ENCODE results near the gene GPR152.
"Not testable (repeated sequence)": the region's sequence is repeated elsewhere in the genome, so short reads cannot be mapped to it uniquely, and the experiment has no call there.

Gene GPR152

GRCh38 chr11:67476692-67477091 is 24.2 kb upstream of the GPR152 start:
- not testable (repeated sequence) for H3K4me3 Mint-ChIP-seq; DNase-seq (ENCODE audit: low spot score in 2 of 2); H3K36me3 Mint-ChIP-seq; H3K4me1 Mint-ChIP-seq; ATAC-seq; H3K27ac Mint-ChIP-seq; H3K9me3 Mint-ChIP-seq

DNA sequence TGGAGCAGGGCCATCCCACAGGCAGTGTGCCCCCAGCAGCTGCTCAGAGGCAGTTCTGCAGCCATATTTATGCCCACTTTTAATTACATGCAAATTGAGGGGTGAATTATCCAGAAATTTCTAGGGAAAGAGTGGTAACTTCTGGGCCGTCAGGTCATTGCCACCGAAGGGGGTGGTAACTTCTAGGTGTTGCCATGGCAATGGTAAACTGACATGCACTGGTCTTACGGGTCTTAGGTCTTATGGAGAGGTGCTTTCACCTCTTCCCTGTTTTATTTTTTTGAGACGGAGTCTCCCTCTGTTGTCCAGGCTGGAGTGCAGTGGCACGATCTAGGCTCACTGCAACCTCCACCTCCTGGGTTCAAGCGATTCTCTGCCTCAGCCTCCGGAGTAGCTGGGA is 20.4 kb upstream of the GPR152 start:
- Mint-ChIP-seq H3K4me1 (peaks cover 12% of the 10 kb centered on the region), H3K9me3 (no peaks in the 10 kb centered on the region), H3K27ac (no peak overlapping the region), H3K36me3 (peaks cover 5% of the 10 kb centered on the region), H3K4me3 (no peak overlapping the region)
- DNase-seq (ENCODE audit: low spot score in 2 of 2) (no peak), ATAC-seq (no peak)

GRCh38 chr11:67470337-67471002 is 17.9 kb upstream of the GPR152 start:
- H3K36me3 Mint-ChIP-seq, result peaks cover 7% of the 10 kb centered on the region
- no peak for ATAC-seq

GRCh38 chr11:67469508-67469811 is 16.9 kb upstream of the GPR152 start:
- ATAC-seq (no peak), DNase-seq (ENCODE audit: low spot score in 2 of 2) (no peak)
- peak overlapping the region; percentile 91 for H3K27ac Mint-ChIP-seq
- no peaks in the 10 kb centered on the region for H3K9me3 Mint-ChIP-seq
- H3K4me3 Mint-ChIP-seq, result peak overlapping the region; percentile 91
- H3K36me3 Mint-ChIP-seq, result peaks cover 10% of the 10 kb centered on the region
- peaks cover 41% of the 10 kb centered on the region for H3K4me1 Mint-ChIP-seq

More at GRCh38 chr11:67470337-67471002, 17.9 kb upstream of the GPR152 start:
- Mint-ChIP-seq H3K4me3 (peak overlapping the region; percentile 91), H3K27ac (no peak overlapping the region), H3K4me1 (peaks cover 32% of the 10 kb centered on the region), H3K9me3 (no peaks in the 10 kb centered on the region)
- no peak for DNase-seq (ENCODE audit: low spot score in 2 of 2)

DNA sequence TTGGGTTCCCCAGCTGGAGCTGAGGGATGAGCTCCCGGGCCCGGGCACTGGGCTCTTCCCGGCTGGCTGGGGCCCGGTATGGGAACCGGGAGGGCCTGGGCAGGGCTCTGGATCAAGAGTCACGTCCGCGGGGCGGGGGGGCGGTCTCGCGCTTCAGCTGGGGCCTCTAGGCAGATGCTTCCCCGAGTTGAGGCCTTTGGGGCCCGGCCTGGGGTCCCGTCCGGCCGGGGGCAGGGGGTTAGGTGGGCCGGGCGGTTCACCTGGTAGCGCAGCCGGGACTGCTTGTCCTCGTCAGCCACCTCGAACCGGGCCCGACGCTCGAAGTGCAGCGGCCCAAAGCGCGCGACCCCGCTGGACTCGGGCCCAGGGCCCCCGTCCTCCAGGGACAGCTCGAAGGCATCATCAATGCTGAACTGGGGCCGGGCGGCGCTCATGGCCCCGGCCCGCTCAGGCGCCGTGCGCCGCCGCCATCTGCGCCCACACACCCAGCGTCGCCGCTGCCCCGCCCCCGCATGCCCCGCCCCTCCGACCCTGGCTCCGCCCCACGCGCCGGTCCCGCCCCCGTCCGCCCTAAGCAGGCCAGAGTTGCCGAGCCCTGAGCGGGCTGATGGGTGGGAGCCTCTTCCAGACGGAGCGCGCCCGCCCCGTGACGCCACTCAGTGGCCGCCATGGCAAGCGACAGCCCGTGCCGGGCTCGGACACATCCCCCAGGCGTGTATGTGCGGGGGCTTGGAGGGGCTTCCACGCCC is 16.4 kb upstream of the GPR152 start, which contains the start of gene TMEM134:
Gene TMEM134 (minus strand): TSS at position 493 of the 749 bp plus-strand sequence. CDS start 59 bp downstream, at position 434.
- Mint-ChIP-seq H3K36me3 (peaks cover 10% of the 10 kb centered on the region), H3K4me1 (peaks cover 41% of the 10 kb centered on the region), H3K27ac (peak within 1 kb of the TSS; percentile 91), H3K9me3 (no peaks in the 10 kb centered on the region), H3K4me3 (peak within 1 kb of the TSS; percentile 91)
- ATAC-seq (peak; percentile 88), DNase-seq (ENCODE audit: low spot score in 2 of 2) (peak; percentile 92 to 93)

DNA sequence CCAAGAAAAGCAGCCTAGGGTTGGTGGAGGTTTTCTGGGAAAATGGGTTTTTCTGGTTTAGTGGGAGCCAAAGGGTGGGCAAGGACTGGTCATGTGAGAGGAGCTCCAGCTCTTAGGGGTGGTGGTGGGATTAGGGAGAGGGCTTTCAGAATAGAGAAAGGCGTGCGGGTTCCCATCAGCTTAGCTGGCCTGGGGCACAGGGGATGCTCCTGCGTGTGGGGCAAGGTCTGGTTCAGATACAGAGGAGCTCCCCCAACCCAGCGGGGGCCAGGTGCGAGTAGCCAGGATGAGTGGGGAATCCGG is 15.9 kb upstream of the GPR152 start:
- Mint-ChIP-seq H3K36me3 (peaks cover 10% of the 10 kb centered on the region), H3K27ac (peak overlapping the region; percentile 91), H3K4me3 (peak overlapping the region; percentile 91), H3K4me1 (peaks cover 41% of the 10 kb centered on the region), H3K9me3 (no peaks in the 10 kb centered on the region)
- DNase-seq (ENCODE audit: low spot score in 2 of 2), result no peak
- peak; percentile 0 for ATAC-seq

DNA sequence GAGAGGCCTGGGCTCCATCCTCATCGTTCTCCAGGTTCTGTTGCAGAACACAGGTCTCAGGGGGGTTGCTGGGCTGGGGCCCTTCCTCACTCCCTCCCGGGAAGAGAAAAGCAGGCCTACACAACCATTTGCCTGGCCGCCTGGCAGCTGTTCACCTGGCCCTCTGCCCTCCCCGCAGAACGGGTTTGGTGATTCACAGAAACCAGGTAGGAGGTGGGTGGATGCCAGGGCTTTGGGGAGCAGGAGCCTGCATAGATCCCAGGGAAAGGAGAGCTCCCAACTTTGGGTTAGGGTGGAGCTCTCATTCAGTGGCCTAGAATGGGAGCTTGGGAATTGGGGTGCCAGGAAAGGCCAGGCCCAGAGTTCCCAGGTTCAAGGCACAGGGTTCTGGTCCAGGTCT is 15.5 kb upstream of the GPR152 start:
- H3K9me3 Mint-ChIP-seq, result no peaks in the 10 kb centered on the region
- peaks cover 10% of the 10 kb centered on the region for H3K36me3 Mint-ChIP-seq
- H3K27ac Mint-ChIP-seq, result peak overlapping the region; percentile 91
- H3K4me3 Mint-ChIP-seq, result peak overlapping the region; percentile 91
- ATAC-seq (no peak), DNase-seq (ENCODE audit: low spot score in 2 of 2) (no peak)
- H3K4me1 Mint-ChIP-seq, result peaks cover 41% of the 10 kb centered on the region

GRCh38 chr11:67466962-67467771 is 14.6 kb upstream of the GPR152 start:
- Mint-ChIP-seq H3K36me3 (peaks cover 10% of the 10 kb centered on the region), H3K9me3 (no peaks in the 10 kb centered on the region), H3K4me1 (peaks cover 41% of the 10 kb centered on the region), H3K27ac (peak overlapping the region; percentile 91), H3K4me3 (peak overlapping the region; percentile 91)
- no peak for ATAC-seq
- no peak for DNase-seq (ENCODE audit: low spot score in 2 of 2)

DNA sequence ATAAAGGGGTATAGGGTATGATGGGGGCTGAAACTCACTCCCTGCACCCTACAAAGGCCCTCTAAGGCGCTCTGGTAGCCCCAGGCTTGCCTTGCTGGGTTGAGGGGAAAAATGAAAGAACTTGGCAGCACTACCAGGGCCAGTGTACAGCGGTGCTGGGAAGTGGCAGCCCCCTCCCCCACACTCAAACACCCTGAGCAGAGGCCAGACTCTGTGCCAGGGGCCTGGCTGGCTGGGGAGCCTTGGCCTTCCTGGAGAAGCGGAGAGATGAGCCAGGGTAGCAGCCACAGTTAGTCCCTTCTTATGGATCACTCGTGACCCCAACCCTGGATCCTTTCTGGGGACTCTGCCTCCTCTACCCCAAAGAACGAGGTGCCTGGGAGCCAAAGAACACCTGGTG is 13.8 kb upstream of the GPR152 start:
- Mint-ChIP-seq H3K27ac (peak overlapping the region; percentile 91), H3K36me3 (peaks cover 10% of the 10 kb centered on the region), H3K4me1 (peaks cover 38% of the 10 kb centered on the region), H3K9me3 (no peaks in the 10 kb centered on the region), H3K4me3 (peak overlapping the region; percentile 91)
- DNase-seq (ENCODE audit: low spot score in 2 of 2) (no peak), ATAC-seq (no peak)

GRCh38 chr11:67465530-67465929 is 13.0 kb upstream of the GPR152 start:
- not testable (repeated sequence) for ATAC-seq; H3K9me3 Mint-ChIP-seq; DNase-seq (ENCODE audit: low spot score in 2 of 2)
- H3K27ac Mint-ChIP-seq, result peak overlapping the region; percentile 94
- peaks cover 36% of the 10 kb centered on the region for H3K4me1 Mint-ChIP-seq
- peak overlapping the region; percentile 84 for H3K4me3 Mint-ChIP-seq
- peaks cover 10% of the 10 kb centered on the region for H3K36me3 Mint-ChIP-seq

DNA sequence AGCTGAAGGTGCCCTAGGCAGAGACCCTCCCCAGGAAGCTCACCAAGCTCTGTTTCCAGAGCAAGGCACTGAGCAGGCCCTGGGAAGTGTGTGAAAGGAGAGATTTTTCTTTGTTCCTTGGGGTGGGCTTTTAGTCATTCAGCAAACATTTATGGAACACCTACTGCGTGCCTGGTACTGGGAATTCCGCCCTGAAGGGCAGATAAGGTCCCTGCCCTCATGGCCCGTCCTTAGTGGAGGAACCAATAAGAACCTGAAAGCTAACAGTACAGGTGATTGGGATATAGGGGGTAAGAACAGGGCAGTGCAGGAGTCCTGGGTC is 12.6 kb upstream of the GPR152 start:
- Mint-ChIP-seq H3K36me3 (peaks cover 10% of the 10 kb centered on the region), H3K4me3 (peak overlapping the region; percentile 84), H3K4me1 (peaks cover 36% of the 10 kb centered on the region), H3K9me3 (no peaks in the 10 kb centered on the region), H3K27ac (peak overlapping the region; percentile 94)
- ATAC-seq, result no peak
- no peak for DNase-seq (ENCODE audit: low spot score in 2 of 2)

GRCh38 chr11:67464411-67465188 is 12.1 kb upstream of the GPR152 start:
- Mint-ChIP-seq H3K9me3 (no peaks in the 10 kb centered on the region), H3K4me1 (peaks cover 41% of the 10 kb centered on the region), H3K4me3 (peak overlapping the region; percentile 84), H3K27ac (peak overlapping the region; percentile 94), H3K36me3 (peaks cover 10% of the 10 kb centered on the region)
- DNase-seq (ENCODE audit: low spot score in 2 of 2) (peak; percentile 79 to 92), ATAC-seq (peak; percentile 86)

DNA sequence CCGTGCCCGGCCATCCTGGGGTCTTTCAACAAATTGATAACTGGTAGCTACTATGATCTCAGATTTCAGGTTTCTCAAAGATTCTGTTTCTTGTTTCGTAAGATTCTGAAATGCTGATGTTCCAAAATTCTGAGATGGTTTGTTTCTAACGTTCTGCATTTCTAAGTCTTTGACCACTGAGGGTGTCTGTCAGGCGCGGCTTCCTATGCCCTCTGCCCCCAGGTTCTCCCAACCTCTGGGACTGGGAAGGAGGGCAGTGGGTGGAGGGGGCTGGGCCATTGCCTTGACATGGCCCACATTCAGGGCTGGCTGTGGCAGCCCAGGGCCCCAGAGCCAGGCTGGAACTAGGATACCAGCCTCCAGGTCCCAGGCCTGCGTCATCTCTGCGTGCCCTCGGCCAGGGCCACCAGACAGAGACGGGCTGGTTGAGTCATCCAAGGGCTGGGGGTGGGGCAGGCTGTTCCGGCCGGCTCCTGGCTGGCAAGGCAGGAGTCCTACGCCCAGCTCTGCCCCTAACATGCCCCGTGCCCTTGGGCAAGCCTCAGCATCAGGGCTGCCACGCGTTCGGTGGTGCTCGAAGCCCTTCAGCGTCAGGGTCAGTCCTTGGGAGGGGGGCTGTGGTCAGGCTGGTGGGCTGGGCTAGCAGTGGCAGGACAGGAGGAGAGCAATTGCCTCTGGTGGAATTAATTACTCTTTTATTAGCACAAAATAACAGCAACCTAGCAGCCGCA is 11.3 kb upstream of the GPR152 start:
- DNase-seq (ENCODE audit: low spot score in 2 of 2), result no peak
- Mint-ChIP-seq H3K4me1 (peaks cover 41% of the 10 kb centered on the region), H3K4me3 (peak overlapping the region; percentile 84), H3K36me3 (peaks cover 10% of the 10 kb centered on the region), H3K9me3 (no peaks in the 10 kb centered on the region), H3K27ac (peak overlapping the region; percentile 94)
- ATAC-seq, result no peak

DNA sequence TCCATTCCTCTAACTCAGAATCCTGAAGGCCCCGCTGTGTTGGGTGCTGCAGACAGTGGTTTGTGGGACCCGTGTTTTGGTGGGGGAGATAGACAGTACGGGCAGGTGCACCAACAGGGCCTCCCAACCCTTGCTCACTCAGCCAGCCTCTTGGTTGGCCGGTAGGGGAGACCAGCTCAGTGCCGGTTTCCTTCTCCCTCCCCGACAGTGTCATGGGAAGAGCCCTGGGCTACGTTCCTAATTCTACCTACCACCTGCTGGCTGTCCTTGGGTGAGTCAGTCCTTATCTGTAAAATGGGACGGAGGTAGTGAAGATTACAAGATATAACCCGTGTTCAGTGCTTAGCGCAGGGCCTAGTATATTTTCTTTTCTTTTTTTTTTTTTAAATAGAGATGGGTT is 10.7 kb upstream of the GPR152 start:
- H3K4me3 Mint-ChIP-seq, result no peak overlapping the region
- DNase-seq (ENCODE audit: low spot score in 2 of 2), result no peak
- H3K4me1 Mint-ChIP-seq, result peaks cover 37% of the 10 kb centered on the region
- H3K9me3 Mint-ChIP-seq, result no peaks in the 10 kb centered on the region
- H3K27ac Mint-ChIP-seq, result no peak overlapping the region
- no peak for ATAC-seq
- peaks cover 6% of the 10 kb centered on the region for H3K36me3 Mint-ChIP-seq

All from stimulated activated effector memory CD8-positive, alpha-beta T cell treated with anti-CD3 and anti-CD28 coated beads, Interleukin-12 subunit alpha, Interleukin-12 subunit beta, amount 100 ng/mL, for 72 hours (primary cell).